ENCODE measurements around the gene HGFAC.

DNA sequence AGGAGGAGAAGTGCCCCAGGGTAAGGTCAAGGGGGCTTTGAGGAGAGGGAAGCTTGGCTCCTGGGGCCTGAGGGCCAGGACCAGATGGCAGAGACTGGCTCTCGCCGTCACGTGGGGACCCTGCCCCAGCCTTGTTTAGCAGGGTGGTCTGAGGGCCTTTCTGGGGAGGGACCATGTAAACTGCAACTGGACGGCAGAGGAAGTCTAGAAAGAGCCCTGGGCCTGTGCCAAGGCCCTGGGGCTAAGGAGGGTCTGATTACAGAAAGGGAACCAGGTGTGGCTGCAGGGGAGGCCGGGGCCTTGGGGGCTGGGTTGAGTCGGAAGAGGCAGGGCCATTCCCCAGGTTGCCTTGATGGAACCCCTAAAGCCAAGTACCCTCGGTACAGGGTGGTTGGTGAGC lies 1.8 kb upstream of the HGFAC start:
- TF ChIP-seq, protein P1, sequence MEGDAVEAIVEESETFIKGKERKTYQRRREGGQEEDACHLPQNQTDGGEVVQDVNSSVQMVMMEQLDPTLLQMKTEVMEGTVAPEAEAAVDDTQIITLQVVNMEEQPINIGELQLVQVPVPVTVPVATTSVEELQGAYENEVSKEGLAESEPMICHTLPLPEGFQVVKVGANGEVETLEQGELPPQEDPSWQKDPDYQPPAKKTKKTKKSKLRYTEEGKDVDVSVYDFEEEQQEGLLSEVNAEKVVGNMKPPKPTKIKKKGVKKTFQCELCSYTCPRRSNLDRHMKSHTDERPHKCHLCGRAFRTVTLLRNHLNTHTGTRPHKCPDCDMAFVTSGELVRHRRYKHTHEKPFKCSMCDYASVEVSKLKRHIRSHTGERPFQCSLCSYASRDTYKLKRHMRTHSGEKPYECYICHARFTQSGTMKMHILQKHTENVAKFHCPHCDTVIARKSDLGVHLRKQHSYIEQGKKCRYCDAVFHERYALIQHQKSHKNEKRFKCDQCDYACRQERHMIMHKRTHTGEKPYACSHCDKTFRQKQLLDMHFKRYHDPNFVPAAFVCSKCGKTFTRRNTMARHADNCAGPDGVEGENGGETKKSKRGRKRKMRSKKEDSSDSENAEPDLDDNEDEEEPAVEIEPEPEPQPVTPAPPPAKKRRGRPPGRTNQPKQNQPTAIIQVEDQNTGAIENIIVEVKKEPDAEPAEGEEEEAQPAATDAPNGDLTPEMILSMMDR (IDR thresholded peaks at IDR 0.05), result no peak
- TF ChIP-seq POLR2A (IDR thresholded peaks at IDR 0.05), result no peak

Data from thyroid gland (tissue), 4 donors.